Activated CD4-positive, CD25-positive, alpha-beta regulatory T cell treated with anti-CD3 and anti-CD28 coated beads, Interleukin-2, amount 50 U/mL, for 72 hours (primary cell): Measurements from ENCODE around the gene GRIK5.
"Not testable (repeated sequence)": the region's sequence is repeated elsewhere in the genome, so short reads cannot be mapped to it uniquely, and the experiment has no call there.

ENCODE experiments used
- DNase-seq: peaks from one replicate; pipeline ENCODE4 v3.0.0; 2021

The GRIK5 gene

GRCh38 chr19:42069619-42070351 lies at the start of gene GRIK5:
GRIK5 (minus strand) TSS chr19:42070206; CDS start chr19:42065770, 4,436 bp downstream.
- DNase-seq: no peak

DNA sequence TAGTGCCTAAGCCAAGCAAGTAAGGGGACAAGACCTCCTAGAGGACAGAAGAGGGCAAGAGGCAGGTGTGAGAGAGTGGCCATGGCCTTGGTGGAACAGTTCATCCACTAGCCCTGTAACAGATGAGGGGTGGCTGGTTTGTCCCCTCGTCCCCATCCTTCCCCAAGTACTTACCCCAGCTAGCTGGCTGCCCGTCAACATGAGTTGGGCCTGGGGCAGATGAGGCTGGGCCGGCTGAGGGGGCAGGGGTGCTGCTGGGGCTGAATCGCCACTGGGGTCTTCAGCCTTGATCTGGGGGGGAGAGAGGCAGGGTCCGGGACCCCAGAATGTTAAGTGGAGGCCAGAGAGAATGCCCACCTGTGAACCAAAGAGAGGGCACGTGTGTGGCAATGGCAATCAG lies 47.1 kb upstream of the GRIK5 start:
- no peak for DNase-seq

- DNase-seq: no peak
These were observed 46.5 kb upstream of the GRIK5 start for GRCh38 chr19:42116308-42117075.

- DNase-seq: no peak
These were observed 45.7 kb upstream of the GRIK5 start for GRCh38 chr19:42115705-42116104.

- no peak for DNase-seq
These were observed 45.2 kb upstream of the GRIK5 start for GRCh38 chr19:42115219-42115618.

DNA sequence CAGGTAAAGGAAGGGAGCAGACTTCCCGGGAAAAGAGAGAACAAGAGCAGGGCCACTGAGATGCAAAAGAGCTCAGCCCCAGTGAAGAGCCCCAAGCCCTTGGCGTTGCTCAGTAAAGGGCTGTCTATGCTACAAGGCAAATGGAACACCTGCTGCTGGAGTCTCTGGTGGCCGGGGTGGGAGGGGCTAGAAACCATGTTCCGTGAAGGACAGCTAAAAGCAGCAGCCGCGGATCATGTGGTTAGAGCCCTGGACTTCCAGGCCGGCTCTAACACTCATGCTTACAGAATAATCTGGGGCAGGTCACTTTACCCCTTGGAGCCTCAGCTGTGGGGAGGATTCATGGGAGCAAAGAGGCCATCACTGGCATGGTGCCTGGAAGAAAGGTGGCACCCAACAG lies 44.4 kb upstream of the GRIK5 start:
- DNase-seq: no peak

DNA sequence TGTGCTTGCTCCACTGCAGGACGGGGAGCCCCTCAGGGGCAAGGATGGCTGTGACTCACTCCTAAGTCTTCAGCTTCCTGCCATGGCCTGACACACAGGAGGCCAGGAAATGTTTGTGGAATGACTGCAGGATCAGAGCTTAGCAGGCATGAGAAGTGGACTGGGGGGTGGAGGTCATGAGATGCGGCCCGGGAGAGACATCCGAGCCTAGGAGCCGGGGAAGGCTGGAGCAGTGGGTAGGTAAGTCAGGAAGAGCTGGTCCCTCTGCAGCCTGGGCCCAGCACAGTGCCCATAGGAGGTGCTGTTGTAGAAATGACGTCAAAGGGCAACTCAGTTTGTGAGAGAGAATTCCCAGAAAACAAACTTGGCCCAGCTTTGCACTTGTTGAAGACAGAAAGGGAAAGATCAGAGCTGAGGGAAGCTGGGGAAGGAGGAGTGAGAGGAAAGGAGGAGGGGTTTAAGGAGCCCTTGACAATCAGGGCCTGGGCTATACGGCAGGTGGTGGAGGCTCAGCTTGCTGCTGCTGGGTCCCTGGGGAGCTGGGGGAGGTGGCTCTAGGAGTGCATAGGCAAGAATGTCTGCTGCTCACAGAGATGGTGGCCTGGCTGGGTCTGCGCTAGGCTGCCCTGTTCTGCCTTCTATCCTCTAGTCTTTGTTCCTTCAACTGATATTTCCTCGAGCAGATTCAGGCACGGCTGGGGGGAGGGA lies 43.8 kb upstream of the GRIK5 start:
- DNase-seq: no peak

- DNase-seq: no peak
These were observed 41.8 kb upstream of the GRIK5 start for GRCh38 chr19:42111811-42112210.

GRCh38 chr19:42111384-42111783 lies 41.4 kb upstream of the GRIK5 start:
- no peak for DNase-seq

- DNase-seq: no peak
These were observed 40.7 kb upstream of the GRIK5 start for GRCh38 chr19:42110658-42111057.

- no peak for DNase-seq
These were observed 39.9 kb upstream of the GRIK5 start for GRCh38 chr19:42109896-42110295.

DNA sequence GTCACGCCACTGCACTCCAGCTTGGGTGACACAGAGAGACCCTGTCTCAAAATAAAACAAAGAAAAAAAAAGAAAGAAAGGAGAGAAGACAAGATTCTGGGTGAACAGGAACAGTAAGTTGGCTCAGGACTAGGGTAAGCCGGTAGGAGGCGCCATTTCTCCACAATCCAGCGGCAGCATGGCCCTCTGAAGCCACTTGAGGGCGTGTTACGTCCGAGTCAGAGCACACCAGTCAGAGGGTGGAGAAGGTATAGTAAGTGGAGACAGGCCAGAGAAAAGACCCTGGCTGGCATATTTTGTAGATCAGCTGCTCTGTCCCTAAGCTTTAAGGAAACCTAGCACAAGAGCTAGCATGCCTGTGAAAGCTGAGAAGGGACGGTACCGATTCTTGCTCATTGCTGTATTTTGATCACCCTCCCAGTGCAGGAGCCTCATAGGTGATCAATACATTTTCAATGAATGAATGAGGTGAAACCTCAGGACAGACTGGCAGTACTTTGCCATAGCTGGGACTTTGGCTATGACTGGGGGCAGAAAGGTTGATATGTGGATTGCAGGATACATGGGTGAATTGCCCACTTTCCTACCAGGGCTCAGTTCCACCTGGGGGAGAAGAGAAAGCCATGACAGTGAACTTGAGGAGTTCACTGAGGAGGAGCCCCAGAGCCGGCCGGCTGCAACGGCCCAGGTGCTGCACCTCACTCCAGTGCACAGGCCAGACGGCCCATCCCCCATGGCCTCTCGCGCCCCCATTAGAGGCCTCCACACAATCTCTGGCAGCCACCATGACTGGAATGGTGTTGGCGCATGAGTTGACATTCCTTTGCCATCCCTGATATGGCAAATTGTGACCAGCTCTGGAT lies 38.8 kb upstream of the GRIK5 start:
- peak; percentile 85 for DNase-seq

DNA sequence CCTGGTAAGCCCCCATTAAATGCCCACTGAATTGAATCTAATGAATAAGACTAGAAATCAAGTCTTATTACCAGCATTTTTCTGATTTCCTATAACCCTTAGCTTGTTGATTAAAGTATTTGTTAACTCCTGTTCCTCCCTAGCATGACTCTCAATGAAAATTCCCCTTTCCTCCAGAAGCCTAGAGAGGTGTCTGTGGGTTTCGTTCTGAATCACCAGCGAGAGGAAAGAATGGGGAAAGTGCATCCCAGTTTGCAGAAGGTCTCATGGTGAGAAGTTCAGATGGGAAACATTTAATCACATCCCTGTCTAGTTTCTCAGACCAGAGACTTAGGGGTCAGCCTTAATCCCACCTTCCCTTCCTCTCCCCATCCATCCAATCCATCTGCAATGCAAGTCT lies 35.4 kb upstream of the GRIK5 start:
- DNase-seq: no peak

DNA sequence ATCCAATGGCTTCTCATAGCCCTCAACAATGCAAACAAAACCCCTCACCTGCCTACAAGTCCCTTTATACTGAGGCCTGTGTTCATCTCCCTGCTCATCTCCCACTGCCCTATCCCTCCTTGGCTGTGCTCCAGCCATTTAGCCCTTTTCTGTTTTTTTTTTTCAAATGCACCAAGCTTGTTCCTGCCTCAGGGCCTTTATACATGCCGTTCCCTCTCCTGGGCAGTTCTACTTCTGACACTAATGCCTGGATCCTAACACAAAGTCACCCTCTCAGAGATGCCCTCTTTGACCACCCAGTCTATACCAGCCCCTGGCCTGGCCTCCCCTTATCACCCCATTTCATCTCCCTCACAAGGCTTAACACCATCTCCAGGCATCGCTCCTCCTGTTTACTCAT lies 32.9 kb upstream of the GRIK5 start:
- no peak for DNase-seq

DNA sequence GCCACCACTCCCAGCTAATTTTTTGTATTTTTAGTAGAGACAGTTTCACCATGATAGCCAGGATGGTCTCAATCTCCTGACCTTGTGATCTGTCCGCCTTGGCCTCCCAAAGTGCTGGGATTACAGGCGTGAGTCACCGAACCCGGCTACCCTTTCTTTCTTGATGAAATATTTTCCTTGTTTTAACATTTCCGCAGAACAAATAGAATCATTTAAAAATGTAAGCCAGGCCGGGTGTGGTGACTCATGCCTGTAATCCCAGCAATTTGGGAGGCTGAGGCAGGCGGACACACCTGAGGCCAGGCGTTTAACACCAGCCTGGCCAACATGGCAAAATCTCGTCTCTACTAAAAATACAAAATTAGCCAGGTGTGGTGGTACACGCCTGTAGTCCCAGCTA lies 30.2 kb upstream of the GRIK5 start:
- DNase-seq: not testable (repeated sequence)

DNA sequence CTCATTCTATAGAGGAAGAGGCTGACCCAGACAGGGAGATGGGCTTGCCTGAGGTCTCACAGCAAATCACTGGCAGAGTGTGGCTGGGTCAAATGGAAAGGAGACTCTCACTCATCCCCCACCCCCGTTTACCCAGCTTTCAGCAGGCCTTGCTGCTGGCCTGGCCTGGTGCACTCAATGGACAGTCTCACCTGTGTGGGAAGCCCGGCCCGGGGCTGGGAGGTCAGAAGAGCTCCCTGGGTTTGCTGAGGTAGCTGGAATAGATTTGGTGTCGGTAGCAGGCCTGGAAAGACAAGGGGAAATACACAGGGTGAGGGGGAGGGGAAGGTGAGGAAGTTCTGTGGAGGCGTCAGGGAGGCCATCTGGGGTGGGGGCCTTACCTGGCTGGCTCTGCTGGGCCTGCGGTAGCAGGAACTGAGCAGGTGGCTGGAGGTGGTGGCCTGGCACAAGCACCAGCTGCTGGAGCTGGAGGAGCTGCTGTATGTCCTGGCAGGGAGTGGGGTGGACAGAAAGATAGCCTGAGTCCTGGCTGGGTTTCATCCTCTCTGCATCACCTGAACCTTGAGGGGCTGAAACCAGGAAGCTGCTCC lies 29.4 kb upstream of the GRIK5 start:
- DNase-seq: no peak

GRCh38 chr19:42098781-42099180 lies 28.8 kb upstream of the GRIK5 start:
- no peak for DNase-seq

GRCh38 chr19:42097461-42097860 lies 27.5 kb upstream of the GRIK5 start:
- DNase-seq: no peak

DNA sequence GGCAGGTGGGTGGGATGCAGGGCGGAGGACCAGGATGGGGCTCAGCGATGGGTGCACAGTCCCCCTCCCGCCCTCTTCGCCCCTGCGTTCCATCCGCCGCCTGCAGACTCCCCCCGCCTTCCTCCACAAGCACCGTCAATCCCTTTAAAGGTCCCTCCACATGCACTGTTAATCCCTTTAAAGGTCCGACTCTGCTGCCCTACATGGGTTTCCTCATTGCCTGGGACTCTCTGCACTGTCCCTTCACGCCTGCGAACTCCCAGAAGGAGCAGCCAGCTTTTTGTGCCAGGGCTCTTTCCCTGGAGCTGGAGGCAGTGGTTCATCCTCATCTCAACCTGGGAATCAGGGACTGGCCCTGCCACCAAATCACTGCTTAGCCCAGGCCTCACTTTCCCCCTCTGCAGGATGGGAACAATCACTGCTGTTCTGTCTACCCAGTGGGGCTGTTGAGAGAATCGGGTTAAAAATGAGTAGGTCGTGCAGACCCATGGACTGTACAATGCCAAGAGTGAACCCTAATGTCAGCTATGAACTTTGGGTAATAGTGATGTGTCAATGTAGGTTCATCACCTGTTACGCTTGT lies 26.3 kb upstream of the GRIK5 start:
- no peak for DNase-seq

DNA sequence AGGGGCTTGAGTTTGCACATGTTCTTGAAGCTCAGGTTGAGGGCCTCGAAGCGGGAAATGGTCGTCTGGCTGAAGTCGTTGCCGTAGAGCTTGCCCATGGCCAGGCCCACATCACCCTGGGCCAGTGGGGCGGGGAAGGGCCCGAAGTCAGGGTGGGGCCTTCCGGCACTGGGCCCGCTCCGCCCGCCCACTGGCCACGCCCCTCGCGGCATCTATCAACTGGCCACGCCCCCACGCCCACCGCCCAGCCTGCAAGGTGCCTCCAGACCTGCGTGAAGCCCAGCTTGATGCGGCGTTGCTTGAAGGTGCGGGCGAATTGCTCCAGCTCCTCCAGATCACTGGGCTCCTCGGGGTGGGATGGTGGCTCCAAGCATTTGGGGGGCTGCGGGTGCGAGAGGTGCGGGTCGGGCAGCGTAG lies 25.8 kb upstream of the GRIK5 start:
- no peak for DNase-seq

DNA sequence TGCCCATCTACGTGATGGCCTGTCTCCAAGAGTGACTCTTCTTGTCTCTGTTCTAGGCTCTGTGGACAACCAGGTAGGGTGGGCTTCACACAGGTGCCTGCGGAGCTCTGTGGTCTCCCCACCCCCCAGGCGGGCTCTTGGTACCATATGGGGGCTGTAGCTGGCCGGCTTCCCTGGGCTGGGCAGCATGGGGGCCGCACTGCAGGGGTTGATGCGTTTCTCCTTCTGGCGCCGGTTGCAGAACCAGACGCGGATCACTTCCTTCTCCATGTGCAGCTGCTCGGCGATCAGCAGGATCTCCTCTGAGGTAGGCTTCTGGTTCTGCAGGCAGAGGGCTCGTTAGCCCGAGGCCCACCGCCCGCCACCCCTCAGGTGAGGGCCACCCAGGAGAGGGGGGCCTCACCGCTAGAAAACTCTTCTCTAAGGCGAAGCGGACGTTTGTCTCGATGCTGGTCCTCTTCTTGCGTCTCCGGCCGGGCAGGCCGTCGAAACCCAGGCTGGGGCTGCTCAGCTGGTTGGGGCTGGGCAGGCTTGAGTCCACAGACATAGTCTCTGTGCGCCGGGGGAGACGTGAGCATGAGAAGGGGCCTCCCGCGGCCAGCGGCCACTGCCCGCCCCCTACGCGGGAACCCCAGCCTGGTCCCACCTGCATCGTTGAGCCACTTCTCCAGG lies 25.3 kb upstream of the GRIK5 start:
- DNase-seq: no peak
